Measurements from ENCODE around the gene C13orf46. TPM values are rescaled to one million over a fixed set of nuclear protein-coding genes. Genes with fewer than 3 reads are reported as not detected.

Gene C13orf46
- total RNA-seq, 3 donors from 2014 or later: 0.16 to 0.73 (median 0.66) TPM

DNA sequence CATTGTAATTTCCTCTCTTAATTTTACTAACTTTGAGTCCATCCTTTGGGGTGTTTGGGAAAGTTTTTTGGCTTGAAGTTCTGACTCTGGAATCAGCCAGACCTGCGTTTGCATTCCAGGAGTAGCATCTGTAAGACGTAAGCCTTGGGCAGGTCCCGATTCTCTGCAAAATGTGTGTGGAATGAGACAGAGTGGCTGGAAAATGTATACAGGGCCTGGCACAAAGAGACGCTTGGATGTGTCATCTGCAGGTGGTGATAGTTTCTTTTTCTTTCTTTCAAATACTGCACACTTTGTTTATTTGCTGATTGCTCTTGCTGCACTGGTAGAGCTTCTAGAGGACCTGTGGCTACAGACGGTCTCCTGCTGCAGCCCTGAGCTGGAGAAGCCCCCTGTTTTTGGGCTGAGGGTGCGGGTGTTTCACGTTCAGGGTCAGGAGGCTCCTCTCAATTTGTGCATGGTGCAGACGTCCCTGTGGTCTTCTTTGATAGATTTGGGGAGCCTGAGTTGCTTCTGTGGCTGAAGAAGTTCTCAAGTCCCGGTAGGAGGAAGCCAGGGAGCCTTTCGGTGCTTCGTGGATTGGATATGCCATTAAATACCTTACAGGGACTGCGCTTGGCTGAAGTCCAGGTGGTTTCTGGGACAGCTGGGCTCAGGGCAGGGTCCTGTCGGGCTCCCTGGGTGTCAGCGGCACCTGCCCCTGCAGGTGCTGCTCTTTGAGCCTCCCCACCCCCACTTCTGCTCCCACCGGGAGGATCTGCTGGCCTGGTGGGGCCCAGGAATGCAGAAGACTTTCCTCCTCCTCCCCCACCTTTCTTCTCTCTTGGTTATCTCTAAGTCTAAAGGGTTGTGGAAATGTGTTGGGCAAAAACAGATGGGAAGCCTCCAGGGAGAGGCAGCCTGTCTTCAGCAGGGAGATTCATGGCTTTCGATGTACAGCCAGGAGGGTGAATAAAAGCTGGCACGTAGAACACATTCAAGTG lies 66.0 kb downstream of the C13orf46 start:
- Histone ChIP-seq H3K9me3 (no peaks in the 10 kb centered on the region), H3K36me3 (no peaks in the 10 kb centered on the region), H3K4me1 (no peaks in the 10 kb centered on the region), H3K27me3 (no peaks in the 10 kb centered on the region), H3K4me3 (no peak overlapping the region), H3K27ac (no peak overlapping the region)
- peak; percentile 27 to 34 for DNase-seq (ENCODE audit: low spot score in 2 of 2)
- intact Hi-C loops (cut with DNase I; ENCODE audit: low total_unique reads): no loop called here
- TF ChIP-seq POLR2AphosphoS5 (IDR thresholded peaks at IDR 0.05) (no peak), POLR2A (IDR thresholded peaks at IDR 0.05) (no peak)
- TF ChIP-seq, protein P1, sequence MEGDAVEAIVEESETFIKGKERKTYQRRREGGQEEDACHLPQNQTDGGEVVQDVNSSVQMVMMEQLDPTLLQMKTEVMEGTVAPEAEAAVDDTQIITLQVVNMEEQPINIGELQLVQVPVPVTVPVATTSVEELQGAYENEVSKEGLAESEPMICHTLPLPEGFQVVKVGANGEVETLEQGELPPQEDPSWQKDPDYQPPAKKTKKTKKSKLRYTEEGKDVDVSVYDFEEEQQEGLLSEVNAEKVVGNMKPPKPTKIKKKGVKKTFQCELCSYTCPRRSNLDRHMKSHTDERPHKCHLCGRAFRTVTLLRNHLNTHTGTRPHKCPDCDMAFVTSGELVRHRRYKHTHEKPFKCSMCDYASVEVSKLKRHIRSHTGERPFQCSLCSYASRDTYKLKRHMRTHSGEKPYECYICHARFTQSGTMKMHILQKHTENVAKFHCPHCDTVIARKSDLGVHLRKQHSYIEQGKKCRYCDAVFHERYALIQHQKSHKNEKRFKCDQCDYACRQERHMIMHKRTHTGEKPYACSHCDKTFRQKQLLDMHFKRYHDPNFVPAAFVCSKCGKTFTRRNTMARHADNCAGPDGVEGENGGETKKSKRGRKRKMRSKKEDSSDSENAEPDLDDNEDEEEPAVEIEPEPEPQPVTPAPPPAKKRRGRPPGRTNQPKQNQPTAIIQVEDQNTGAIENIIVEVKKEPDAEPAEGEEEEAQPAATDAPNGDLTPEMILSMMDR (IDR thresholded peaks at IDR 0.05): no peak

GRCh38 chr13:113906571-113906970 lies 67.3 kb downstream of the C13orf46 start:
- peak; percentile 29 to 41 for DNase-seq (ENCODE audit: low spot score in 2 of 2)
- no peak overlapping the region for H3K27ac ChIP-seq

DNA sequence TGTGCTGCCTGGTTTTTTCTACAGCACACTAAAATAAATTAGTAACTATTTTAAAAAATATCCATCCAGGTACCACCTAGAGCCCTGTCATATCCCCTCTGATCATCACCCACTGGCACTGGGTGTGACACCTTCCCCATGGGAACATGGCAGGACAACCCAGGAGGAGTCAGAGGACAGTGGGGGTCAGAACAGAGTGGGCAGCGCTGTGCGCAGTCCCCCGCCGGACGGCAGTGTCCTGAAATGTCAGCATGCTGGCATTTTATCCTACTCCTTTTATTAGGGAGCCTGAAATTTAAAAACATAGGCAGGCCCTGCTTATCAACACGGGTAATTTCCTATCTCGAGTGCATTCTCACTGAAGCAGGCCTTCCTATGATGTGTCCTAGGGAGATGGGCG lies 67.9 kb downstream of the C13orf46 start:
- DNase-seq (ENCODE audit: low spot score in 2 of 2): peak in 1 of 2 donors; percentile 7
- H3K27me3 ChIP-seq: no peaks in the 10 kb centered on the region
- H3K36me3 ChIP-seq: no peaks in the 10 kb centered on the region
- intact Hi-C loops (cut with DNase I; ENCODE audit: low total_unique reads): no loop called here
- TF ChIP-seq, protein P1 (IDR thresholded peaks at IDR 0.05): no peak
- no peak for TF ChIP-seq POLR2AphosphoS5 (IDR thresholded peaks at IDR 0.05)
- H3K4me3 ChIP-seq: no peak overlapping the region
- no peaks in the 10 kb centered on the region for H3K9me3 ChIP-seq
- H3K4me1 ChIP-seq: no peaks in the 10 kb centered on the region
- H3K27ac ChIP-seq: no peak overlapping the region

More at GRCh38 chr13:113906571-113906970, 67.3 kb downstream of the C13orf46 start:
- Histone ChIP-seq H3K4me3 (no peak overlapping the region), H3K27me3 (no peaks in the 10 kb centered on the region), H3K9me3 (no peaks in the 10 kb centered on the region), H3K36me3 (no peaks in the 10 kb centered on the region), H3K4me1 (no peaks in the 10 kb centered on the region)
- TF ChIP-seq POLR2AphosphoS5 (IDR thresholded peaks at IDR 0.05) (no peak), POLR2A (IDR thresholded peaks at IDR 0.05) (no peak)
- TF ChIP-seq, protein P1 (IDR thresholded peaks at IDR 0.05): no peak
- intact Hi-C loops (cut with DNase I; ENCODE audit: low total_unique reads): no loop called here

- Histone ChIP-seq H3K27me3 (no peaks in the 10 kb centered on the region), H3K4me1 (no peaks in the 10 kb centered on the region), H3K27ac (no peak overlapping the region), H3K9me3 (no peaks in the 10 kb centered on the region), H3K4me3 (no peak overlapping the region), H3K36me3 (no peaks in the 10 kb centered on the region)
- TF ChIP-seq POLR2A (IDR thresholded peaks at IDR 0.05) (no peak), POLR2AphosphoS5 (IDR thresholded peaks at IDR 0.05) (no peak)
- TF ChIP-seq, protein P1 (IDR thresholded peaks at IDR 0.05): no peak
- DNase-seq (ENCODE audit: low spot score in 2 of 2): peak; percentile 15 to 34
- intact Hi-C loops (cut with DNase I; ENCODE audit: low total_unique reads): no loop called here
Observed at GRCh38 chr13:113905018-113905417, 68.9 kb downstream of the C13orf46 start.

- TF ChIP-seq, protein P1 (IDR thresholded peaks at IDR 0.05): peak in 1 of 3 donors; percentile 13
- TF ChIP-seq POLR2A (IDR thresholded peaks at IDR 0.05) (no peak), POLR2AphosphoS5 (IDR thresholded peaks at IDR 0.05) (no peak)
- no peak overlapping the region for H3K27ac ChIP-seq
- DNase-seq (ENCODE audit: low spot score in 2 of 2): peak; percentile 15 to 42
Observed at GRCh38 chr13:113904411-113904810, 69.5 kb downstream of the C13orf46 start.

More at GRCh38 chr13:113904411-113904810, 69.5 kb downstream of the C13orf46 start:
- H3K4me1 ChIP-seq: no peaks in the 10 kb centered on the region
- no peaks in the 10 kb centered on the region for H3K27me3 ChIP-seq
- no peaks in the 10 kb centered on the region for H3K9me3 ChIP-seq
- H3K36me3 ChIP-seq: no peaks in the 10 kb centered on the region
- intact Hi-C loops (cut with DNase I; ENCODE audit: low total_unique reads): no loop called here
- H3K4me3 ChIP-seq: no peak overlapping the region
